Activated gamma-delta T cell (primary cell): ENCODE measurements around the gene TIMP4.

Experiments used
- DNase-seq: peaks from one replicate; lab custom pipeline; 2025; lab: John Stamatoyannopoulos, UW

The TIMP4 gene

DNA sequence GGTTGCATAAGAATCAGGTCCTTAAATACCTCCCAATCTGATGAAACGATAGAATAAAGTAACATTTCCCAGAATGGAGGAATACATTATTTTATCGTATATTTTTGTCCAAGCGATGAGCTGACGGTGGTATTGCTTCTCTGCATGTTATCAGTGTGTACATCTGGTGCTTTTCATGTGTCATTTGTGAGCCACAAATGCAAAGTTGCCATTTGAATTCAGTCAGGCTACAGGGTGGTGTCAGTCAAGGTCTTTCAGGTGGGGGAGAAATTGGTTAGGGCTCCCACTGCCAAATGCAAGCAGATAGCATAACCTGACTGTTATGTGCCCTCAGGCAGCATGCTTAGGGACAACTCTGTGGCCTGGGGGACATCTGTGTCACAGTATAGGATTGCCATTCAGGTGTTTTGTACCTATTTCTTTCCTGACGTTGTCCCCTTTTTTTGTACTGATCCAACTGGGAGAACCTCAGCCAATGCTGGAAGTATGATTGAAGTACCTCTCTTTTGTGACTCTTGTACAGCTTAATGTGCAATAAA is 26.5 kb upstream of the TIMP4 start:
- DNase-seq, result no peak

DNA sequence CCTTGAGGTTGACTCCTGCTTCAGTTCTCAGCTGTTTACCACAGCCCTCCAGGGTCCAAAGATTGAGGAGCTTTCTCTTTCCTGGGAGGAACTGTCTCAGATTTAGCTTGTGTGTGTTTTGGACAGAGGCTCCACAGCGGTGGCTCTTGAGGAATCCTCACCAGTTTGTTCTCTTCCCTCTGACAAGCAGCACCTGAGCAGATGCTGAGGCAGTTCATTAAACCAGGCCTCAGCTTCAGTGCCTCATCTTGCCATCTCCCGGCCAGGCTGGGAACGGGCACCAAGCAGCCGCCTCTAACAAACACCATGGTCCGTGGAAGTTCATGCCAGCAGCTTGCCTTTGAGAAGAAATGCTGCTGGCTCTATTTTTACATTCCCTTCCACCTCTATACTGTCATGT is 25.8 kb upstream of the TIMP4 start:
- no peak for DNase-seq

DNA sequence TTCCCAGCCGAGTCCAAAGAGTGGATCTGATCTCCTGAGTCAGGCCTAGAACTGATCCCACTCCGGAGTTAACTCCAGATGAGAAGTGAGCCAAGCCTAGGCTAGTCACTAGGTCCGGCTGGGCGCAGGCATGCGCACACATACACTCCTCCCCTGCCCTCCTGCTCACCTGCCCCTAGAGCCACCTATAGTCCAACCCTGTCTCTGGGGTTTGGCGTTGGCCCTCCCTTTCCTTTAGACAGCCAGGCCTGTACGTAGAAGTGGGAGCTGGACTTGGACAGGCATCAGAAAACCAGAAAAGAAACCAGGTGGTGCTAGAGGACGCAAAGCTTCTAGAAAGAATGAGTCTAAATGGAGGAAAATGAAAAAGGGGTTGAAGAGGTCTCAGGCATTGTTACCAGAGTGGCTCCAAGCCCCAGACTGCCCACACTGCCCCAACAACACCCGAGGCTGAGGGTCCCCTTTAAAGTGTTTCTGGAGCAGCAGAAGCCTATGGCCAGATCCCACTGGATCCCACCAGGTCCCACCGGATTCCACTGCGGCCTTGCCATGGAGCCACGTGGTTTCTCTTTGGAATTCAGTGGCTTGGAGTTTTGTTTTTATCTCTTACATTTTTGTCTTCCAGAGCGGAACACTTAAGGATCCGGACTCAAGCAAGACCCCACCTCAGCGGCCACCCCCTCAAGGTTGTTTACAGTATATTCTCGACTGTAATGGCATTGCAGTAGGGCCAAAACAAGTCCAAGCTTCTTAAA is 24.2 kb upstream of the TIMP4 start:
- DNase-seq, result no peak

DNA sequence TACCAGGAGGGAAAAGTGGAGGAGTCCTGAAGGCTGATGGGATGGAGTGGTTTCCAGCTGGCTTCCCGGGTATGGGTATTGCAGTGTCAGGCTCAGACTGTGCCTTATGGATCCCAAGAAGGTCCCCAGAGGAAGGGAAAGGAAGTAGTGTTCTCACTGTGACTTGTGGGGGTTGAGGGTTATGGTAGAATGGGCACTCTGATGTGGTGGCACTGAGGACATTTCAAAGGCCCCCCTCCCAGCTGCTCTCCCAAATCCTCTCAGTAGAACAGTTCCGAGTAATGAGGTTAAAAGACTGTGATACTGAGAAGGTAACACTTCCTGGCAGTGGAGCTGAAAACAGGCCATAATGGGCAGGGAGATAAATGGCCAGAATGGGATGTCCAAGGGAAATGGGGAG is 23.1 kb upstream of the TIMP4 start:
- DNase-seq, result no peak

DNA sequence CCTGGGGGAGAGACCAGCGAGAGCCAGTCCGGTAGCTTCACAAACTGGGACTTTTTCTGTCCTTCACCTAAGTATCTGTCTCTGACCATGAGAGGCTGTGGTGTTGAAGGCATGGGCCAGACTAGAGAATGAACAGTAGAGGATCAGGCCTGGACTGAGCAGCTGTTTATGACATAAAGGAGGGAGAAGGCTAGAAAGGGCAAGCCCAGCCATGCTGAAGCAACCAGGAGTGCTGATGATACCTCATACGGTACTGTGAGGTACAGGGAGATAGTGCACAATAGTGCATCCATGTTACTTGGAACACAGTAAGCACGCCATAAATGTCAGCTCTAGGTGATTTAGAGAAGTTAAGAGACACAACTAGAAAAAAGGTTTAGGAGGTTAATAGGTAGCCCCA is 22.6 kb upstream of the TIMP4 start:
- DNase-seq, result no peak

DNA sequence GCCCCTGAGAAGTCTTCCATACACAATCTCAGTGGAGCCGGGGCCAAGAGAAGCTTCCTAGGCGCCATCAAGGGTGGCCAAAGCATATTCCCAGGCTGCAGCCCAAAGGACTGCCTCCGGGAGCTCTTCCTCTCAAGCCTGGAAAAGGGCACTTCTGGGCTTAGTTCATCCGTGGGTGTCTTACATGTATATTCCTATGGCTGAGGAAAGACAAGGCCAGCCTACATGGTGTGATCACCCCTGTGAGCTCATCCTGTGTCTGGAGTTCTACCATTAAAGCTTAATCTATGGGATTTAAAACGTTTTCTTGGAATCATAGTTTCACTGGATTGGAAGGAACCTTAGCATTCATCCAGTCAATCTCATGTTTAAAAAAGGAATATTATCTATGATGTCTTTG is 21.9 kb upstream of the TIMP4 start:
- DNase-seq, result no peak

DNA sequence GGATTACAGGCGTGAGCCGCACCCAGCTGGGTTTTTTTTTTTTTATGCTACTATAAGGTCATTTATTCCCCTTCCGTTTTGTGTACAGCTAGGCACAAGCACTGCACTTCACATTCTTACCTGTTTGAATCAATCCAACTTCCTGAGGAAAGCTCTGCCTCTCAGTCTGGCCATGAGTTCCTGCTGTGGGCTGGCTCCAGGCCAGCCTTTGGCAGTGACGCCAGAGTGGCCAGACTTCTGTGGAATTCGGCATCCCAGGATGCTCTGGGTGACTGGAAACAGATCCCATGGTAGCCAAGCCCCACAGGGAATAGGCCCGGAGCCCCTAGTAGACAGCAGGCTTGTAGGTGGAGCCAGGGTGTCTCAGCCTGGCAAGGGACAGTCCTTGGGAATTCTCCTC is 21.5 kb upstream of the TIMP4 start:
- no peak for DNase-seq

DNA sequence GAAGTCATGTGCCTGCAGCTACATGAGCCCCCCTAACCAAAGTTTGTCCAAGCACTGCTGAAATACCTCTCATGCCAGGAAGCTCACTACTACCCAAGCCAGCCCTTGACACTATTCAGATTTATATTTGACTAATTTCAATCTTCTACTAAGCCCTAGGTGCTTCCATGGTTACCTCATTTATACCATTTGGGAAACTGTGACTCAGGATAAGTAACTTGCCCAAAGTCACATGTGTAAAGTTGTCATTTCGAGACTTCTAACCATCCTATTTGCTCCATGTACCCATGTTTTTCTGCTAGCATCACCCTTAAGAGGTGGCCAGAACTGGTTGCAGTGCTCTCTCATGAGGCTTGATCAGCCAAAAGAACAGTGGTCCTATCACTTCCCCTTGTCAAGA is 20.7 kb upstream of the TIMP4 start:
- no peak for DNase-seq

DNA sequence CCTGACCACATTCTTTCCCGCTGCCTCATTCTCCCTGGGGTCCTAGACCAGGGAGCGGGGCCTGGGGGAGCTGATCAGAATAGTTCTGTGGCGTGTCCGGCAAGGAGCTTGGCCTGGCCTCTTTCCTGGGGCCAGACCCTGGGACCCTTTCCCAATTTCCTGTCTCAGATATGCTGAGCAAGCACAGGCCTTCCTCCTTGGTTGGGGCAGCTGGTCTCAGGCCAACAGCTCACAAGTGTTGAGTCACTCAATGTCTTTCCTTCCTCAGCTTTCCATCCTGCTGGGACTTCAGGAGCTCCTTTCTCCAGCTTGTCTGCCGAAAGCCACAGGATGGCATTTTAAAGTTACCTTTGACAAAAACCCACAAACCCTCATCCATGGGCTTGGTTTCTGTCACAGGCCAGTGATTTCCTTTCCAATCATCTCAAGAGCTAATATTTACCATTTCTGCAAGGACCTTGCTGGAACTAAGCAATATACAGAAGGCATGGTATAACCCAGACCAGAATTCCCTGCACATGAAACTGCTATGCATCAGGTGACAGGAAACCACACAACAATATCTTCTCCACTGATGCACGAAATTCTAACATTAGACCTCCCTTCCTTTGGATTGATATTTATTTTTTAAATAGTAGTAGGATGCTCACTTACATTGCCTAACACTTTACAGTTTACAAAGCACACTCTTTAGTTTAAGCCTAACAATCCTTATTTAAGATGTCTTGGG is 19.5 kb upstream of the TIMP4 start:
- DNase-seq, result no peak

DNA sequence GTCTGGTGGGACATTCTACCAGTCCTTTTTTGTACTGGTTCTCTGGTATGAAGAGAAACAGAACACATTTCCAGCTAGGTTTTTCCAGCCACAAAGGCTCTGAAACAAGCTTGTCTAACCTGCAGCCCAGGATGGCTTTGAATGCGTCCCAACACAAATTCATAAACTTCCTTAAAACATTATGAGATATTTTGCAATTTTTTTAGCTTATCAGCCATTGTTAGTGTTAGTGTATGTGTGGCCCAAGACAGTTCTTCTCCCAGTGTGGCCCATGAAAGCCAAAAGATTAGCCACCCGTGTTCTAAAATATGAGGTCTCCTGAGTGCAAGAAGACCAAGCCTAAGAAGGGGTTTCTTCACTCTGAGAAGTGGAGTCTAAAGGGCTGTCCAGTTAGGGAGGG is 18.4 kb upstream of the TIMP4 start:
- no peak for DNase-seq

DNA sequence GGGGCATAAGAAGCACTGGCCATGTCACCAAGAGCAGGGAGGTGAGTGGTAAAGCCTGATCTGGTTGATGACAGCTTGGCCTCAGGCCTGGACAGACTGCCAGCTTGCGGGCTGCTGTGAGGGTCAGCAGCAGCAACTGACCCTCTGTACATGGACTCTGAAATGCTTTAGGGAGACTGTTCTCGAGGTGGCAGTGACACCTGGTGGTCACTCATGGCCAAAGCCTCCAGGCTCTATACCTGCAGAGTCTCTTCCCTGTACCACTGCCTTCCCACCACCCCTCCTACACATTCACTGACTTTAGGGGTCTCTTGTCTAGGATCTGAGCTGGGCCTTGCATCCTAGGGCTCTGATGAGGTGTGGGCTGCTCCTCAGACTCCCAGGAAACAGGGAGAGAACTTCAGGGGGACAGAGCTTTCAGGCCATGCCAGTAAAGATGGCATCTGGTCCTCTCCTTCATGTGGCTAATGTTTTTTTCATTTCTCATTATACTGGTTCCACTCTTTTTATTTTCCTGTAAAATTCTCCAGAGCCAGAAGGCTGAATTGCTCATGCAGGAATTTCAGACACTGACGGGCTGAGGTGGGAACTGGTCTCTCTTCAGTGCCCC is 17.2 kb upstream of the TIMP4 start:
- DNase-seq, result no peak

DNA sequence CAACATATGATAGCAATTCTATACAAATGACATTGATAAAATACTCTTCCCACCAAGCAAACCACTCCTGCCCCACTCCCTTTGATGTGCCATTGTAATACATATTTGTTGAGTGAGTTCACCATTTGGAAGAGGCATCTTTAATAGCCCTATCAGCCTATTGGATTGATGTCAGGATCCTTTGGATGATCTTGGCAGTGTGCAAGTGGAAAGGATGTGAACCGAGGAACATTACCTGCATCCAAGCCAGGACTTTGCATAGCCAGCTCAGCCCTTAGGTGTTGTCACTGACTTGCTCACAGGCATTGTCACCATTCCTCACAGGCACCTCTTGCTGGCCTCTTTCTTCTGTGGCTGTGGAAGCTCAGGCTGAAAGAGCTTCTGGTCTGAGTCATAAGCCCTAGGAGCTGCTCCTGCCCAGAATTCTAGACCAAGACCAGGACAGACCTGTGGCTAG is 16.5 kb upstream of the TIMP4 start:
- no peak for DNase-seq

DNA sequence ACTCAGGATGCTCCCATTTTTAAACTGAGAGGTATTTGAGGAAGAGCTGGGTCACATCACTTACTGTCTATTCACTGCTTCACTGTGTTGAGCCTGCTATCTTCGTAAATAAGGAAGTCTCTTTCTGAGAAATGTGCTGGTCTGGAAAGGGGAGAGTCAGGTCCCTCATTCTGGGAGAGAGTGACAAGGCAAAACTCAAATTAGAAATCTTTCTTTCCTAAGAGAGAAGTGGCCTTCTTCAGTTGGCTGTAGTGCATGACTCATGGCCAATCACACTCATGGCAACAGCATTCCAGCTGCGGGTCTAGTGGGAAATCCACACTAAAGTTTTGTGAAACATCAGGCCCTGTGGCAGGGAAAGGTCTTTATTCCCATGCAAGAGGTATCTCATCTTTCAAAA is 11.5 kb upstream of the TIMP4 start:
- DNase-seq, result no peak

DNA sequence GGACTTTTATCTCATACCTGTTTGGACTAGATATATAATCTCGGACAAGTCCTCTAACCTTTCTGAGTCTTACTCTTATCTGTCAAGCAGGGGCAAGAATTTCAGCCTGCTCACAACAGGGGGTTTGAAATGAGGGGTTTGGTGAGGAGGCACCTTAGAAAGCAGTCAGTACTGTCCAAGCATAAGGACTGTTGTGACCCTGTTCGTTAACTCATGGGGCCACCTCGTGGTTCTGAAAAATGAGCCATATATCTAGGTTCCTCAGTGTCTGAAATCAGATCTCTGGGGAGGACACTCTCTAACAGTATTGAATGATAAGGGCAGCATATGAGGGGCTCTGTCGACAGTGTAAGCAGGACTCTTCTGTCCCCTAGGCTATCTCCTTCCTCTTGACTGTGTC is 7.2 kb upstream of the TIMP4 start:
- DNase-seq, result no peak

DNA sequence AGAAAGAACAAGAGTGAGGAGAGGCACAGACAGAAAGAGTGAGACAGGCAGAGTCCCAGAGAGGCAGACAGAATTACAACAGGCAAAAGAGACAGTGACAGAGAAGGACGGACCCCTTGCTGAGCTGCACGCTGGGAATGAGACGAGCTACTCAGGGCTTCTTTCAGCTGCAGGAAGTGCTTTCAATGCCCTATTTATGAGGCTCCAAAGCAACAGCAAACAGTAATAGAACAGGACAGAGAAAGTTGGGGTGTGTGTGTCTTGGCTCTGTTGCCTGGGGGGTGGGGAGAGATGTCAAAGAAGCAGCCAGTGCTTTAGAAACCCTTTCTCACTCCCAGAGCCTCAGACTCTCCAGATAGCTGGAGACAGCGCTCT is 502 bp upstream of the TIMP4 start:
- DNase-seq, result no peak

DNA sequence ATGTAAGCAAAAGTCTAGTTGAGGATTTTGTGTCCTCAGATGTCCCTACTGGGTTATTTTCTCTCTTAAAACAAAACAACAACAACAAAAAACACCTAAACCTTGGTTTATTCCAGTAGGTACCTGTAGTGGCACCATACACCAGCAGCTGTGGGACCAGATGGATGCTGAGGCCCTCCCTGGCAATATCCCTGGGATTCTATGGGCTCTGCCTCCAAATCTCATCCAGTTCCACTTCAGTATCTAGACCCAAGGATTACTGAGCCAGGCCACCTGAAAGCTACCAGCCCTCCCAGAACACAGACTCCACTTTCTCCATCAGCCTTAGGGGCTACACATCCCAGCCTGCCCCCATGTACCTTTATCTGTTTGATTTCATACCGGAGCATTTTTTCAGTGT is 1.7 kb downstream of the TIMP4 start:
- no peak for DNase-seq

DNA sequence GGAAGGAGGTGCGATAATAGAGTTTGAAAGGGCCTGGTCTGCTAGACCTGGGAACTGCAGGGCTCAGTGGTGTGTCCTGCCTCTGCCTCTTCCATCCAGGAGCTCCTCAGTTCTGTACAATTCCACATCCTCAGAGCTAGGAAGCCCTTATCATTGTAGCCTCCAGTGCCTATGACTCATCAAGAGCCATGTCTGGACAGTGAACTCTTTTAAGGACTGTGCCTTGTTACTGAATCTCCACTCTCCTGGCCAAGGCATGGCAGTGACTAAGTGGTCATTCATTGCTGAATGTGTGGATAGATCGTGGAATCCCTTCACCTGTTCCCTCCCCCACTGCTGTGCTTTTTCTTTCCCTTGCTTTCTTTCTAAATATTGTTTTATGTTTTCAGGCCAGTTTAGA is 2.9 kb downstream of the TIMP4 start:
- no peak for DNase-seq

DNA sequence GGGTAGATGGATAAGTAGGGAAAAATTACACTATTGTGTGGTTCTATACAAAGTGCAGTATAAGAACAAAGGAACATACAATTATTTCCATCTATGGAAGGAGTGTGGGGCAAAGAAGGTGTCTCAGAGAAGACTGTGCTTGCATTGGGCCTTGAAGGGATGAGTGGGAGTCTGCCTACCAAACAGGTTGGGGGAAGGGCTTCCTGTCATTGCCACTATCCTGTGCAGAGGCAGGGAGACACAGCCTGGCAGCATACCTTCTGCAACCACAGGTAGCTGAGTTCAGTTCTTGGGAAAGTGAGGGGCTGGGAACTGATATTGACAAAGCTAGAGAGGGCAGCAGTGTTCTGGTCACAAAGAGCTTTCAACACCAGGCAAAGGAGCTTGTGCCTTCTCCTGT is 3.4 kb downstream of the TIMP4 start:
- DNase-seq, result no peak

DNA sequence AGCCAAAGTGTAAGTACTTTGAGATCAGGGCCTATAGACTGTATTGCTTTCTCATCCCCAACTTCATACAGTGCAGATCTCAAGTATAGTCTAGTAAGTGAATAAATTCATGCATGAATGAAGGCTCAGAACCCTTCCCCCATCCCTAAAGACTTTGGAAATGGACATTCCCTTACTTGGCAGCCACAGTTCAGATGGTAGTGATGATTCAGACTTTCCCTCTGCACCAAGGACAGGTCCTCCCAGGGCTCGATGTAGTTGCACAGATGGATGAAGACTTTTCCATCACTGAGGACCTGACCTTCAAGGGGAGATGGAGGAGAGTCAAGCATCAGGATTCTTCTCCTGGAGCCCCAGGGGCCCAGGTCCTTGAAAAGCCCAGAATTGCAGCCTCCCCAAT is 4.6 kb downstream of the TIMP4 start:
- DNase-seq, result no peak

DNA sequence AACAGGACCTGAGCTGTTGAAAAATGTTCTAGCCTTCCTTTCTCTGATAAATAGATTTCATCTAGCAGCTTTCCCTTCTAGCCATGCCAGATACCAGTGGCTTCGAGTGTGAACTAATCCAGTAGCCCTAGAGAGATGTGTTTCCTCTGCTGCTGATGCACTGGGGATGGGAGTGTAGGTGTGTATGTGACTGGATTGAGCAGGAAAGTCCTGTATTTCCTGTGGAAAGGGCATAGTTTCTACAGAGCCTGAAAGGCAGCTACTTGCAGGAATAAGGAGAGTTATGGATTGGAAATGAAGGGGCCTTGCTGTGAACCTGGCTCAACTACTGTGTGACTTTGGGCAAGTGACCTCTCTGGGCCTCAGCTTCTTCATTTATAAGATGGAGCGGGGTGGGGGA is 8.6 kb downstream of the TIMP4 start:
- DNase-seq, result no peak

DNA sequence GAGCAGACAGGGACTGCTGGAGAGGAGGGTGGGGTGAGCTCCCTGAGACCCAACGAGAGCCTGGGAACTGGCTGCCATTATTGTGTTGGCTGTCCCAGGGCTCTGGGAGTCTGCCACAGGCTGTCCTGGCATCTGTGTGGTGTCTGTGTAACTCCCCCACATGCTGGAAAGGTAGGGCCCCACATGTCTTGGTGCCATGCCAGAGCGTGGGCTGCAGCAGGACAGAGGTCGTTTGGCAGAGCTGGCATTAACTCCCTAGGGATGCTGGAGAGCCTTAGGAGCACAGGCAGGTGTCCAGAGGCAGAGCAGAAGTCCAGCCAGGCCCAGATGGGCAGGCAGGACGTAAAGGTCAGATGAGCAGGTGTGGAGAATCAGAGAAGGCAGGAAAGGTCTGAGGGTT is 9.7 kb downstream of the TIMP4 start:
- DNase-seq, result no peak

DNA sequence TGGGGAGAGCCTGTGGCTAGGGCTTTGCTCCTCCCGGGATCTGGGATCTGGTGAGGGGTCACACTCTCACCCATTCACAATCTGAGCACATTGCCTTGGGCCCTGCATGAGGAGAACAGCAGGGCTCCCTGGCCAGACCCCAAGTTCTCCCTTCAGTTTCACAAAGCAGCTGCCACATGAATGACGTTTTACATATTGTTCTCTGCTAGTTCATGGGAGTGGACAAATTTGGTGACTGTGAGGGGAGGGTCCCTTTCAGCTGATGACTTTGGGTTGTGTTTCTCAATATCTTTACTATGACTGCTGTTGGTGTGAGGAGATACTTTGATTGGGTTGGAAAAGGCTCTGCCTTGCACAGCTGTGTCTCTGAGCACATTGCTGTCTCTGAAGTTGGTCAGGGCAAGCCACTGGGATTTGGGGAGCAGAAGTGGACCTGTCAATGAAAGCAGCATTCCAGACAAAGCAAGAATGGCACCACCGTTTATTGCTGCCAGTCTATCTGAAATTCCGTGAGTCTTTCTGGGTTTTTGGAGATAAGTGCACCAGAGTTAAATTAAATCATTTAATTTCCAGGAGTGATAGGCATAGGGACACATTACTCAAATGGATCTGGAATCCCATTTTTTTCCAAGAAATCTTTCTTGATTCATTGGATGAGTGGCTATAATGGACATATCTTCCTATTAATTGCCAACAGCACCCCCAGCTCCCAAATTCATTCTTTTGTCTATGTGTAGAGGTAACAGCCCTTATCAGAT is 10.3 kb downstream of the TIMP4 start:
- no peak for DNase-seq
